GM20000 (cell line): ENCODE data around the gene UTY.

Experiments used
- DNase-seq: peaks from one replicate; pipeline ENCODE4 v3.0.0; 2012; ENCODE audit warnings: low spot score
- TF ChIP-seq, protein P1 (sequence below): IDR thresholded peaks from 2 replicates; pipeline ENCODE4 v1.5.1; 2012; ENCODE audit warnings: mild to moderate bottlenecking, control low read depth; ENCODE audit errors: extremely low read depth, missing control alignments

The UTY gene

DNA sequence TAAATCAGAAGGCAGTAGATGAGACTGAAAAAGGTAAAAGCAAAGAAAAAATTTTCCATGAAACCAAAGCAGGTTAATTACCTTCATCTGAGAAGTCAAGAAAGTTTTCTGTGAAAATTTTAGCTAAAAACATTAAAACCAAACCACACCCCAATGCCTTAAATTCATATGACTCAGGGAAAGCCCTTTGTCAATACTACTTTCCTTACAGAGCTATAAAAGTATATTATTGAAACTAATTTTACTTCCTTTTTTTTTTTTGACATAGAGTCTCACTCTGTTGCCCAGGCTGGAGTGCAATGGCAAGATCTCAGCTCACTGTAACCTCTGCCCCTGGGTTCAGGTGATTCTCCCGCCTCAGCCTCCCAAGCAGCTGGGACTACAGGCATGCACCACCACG lies 117.2 kb downstream of the UTY start:
- no peak for DNase-seq
- TF ChIP-seq, protein P1, sequence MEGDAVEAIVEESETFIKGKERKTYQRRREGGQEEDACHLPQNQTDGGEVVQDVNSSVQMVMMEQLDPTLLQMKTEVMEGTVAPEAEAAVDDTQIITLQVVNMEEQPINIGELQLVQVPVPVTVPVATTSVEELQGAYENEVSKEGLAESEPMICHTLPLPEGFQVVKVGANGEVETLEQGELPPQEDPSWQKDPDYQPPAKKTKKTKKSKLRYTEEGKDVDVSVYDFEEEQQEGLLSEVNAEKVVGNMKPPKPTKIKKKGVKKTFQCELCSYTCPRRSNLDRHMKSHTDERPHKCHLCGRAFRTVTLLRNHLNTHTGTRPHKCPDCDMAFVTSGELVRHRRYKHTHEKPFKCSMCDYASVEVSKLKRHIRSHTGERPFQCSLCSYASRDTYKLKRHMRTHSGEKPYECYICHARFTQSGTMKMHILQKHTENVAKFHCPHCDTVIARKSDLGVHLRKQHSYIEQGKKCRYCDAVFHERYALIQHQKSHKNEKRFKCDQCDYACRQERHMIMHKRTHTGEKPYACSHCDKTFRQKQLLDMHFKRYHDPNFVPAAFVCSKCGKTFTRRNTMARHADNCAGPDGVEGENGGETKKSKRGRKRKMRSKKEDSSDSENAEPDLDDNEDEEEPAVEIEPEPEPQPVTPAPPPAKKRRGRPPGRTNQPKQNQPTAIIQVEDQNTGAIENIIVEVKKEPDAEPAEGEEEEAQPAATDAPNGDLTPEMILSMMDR, result no peak

DNA sequence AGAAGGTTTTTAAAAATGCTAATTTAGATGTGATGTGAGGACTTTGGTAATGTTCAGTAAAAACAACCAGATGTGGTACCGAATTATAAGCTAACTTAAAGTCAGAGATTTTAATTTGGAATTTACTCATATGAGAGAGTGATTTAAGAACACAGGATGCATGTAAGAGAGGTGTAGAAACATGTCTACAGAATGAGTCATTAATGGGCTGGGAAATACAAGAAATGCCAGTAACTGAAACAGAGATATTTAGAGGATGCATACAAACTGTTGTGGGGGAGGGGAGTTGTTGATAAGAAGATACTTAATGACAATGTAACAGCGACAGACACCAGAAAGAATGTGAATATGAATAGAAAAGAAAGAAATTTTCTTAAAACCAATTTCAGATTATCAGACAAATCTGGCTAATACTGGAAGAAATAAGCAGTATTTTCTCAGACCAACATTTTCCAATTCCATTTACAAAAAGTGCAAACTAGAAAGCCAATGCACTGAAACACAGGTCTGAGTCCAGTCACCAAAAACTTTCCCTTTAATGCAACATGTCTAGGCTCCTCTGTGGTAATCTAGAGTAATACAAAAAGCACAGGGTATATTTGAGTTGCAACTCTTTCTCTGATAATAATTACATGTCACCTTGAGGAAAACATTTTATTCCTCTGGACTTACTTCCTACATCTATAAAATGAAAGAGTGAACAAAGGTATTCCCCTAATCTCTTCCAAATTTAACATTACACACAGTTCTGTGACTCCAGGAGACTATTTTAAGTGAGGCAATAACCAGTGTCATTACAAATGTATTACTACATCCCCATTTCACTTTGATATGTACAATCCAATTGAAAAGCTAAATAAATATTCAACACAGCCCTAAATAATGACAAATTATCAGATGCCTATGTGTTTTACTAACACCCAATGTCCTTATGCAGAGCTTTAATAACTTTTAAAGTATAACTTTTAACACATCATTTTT lies 117.9 kb downstream of the UTY start:
- DNase-seq, result no peak
- TF ChIP-seq, protein P1, result no peak

DNA sequence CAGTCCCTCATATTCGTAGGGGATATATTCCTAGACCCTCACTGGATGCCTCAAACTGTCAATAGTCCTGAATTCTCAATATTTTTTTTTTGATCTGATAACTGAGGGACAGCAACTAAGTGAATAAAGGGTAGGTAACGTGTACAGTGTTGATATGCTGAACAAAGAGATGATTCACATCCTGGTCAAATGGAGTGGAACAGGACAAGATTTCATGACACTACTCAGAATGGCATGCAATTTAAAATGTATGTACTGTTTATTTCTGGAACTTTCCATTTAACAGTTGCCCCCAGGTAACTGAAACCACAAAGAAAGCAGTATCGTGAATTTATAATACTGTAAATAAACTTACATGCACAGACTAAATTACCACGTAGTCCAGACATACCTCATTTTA lies 128.4 kb downstream of the UTY start:
- TF ChIP-seq, protein P1, result no peak
- DNase-seq, result no peak

DNA sequence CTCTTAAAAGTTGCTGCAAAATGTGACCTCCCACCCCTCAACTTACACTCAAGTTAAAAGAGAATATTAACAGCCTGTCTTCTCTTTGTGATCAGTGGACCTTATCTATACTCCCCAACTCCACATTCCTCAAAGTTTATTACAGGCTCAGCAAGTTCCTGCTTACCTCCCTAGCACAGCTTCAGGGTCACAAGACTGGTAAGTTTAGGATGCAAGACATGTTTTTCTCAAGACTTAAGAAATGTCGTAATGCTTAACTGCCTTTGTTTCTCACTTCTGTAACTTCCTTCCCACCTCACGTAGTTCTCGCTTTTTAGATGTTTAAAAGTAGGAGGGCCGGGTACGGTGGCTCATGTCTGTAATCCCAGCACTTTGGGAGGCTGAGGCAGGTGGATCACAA lies 132.7 kb downstream of the UTY start:
- DNase-seq, result no peak
- TF ChIP-seq, protein P1, result no peak

DNA sequence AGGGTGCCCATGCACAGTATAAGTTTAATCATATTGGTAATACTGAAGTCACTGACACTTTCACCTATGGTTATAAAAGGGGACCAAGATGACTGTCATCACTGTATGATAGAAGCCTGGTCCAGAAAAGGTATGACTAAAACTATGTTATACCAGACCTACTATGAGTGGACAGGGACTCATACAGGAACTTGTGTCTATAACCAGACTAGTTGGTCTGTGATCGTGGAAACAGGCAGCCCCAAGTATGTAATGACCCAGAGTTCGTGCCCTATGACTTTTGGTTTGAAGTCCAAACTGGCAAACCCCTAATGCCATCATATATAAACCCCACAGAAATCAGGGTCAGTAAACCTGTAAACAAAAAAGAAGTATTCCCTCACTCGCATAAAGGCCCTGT lies 134.3 kb downstream of the UTY start:
- DNase-seq, result no peak
- TF ChIP-seq, protein P1, result no peak

DNA sequence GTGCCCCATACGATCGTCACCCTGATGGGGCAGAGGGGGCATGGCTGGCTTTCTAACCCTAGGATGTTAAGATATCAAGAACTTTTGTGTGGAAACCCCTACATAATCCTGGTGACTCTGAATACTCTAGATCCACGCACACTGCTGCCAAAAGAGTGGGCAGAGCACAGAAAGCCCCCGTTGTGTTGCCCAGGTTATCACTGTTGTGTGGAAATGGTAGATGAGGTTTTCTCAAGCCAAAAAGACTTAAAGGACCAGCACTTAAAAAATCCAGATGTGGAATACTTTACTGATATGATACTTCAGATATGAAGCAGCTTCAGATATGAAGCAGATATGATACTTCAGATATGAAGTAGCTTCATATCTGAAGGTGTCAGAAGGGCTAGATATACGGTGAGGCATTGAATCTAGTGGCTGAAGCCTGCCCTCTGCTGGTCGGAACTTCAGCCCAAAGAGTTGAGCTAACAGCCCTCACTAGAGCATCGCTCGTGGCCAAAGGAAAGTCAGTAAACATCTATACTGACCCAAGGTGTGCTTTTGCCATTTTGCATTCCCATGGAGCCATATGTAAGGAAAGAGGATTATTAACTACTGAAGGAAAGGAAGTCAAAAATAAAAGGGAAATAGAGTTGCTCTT lies 136.4 kb downstream of the UTY start:
- TF ChIP-seq, protein P1, result peak; percentile 32
- DNase-seq, result peak; percentile 12

DNA sequence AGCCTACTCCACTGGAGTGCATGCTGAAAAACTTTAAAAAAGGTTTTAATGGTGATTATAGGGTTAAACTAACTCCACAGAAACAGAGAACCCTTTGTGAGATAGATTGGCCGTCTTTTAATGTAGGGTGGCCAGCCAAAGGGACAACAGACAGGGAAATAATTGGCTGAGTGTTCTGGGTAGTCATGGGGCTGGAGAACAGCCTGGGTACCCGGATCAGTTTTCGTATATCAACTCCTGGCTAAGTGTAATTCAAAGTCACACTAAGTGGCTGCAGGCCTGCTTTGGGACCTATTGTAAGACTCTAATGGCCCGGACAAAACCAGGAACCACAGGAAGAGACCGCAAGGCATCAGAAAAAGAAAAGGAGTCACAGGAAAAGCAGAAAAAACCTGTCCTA lies 139.9 kb downstream of the UTY start:
- DNase-seq, result no peak
- TF ChIP-seq, protein P1, result no peak
